ENCODE measurements around the gene LCN2. TPM values are rescaled to one million over a fixed set of nuclear protein-coding genes. Genes with fewer than 3 reads are reported as not detected.

LCN2 gene
- total and polyA plus RNA-seq, 9 of the 15 experiments (the other 6 are each of a cell fraction or from before 2014, with no cell fraction given), result 0.10 to 1.2 (median 0.44) TPM; not detected in 1

GRCh38 chr9:128185979-128186965 is 37.0 kb downstream of the LCN2 start:
- H4K20me1 ChIP-seq (replicated peaks; ENCODE audit: control insufficient read depth, insufficient read depth, low read length), result peaks cover 8% of the 10 kb centered on the region; the same call in 1 of the 2 replicates
- 57% methylated on average over 11 of the region's 11 CpGs for WGBS (ENCODE audit: insufficient coverage, low coverage, missing lambda C conversion rate)
- peaks cover 7% of the 10 kb centered on the region for H3K9me1 ChIP-seq (ENCODE audit: control insufficient read depth, insufficient read depth, low read length)
- intact Hi-C loops (cut with micrococcal nuclease) (no loop called here), in situ Hi-C loops (cut with MboI) (no loop called here)
- H3K9me3 ChIP-seq (replicated peaks; ENCODE audit: control insufficient read depth, insufficient read depth, low read depth, low read length), result no peaks in the 10 kb centered on the region
- ATAC-seq (peak; percentile 23), FAIRE-seq (peak; percentile 37), DNase-seq (ENCODE audit: extremely low read depth in 1 of 4, low spot score in 3 of 4) (peak; percentile 66 to 81 (median 74))
- ChIA-PET POLR2A (interaction anchor here (0.6 to 2.2 kb wide), 12 partner anchors 9 to 118 kb away, joined by 3 to 10 read pairs (median 4); no protein-coding TSS in a partner anchor), CTCF (ENCODE audit: low intra/inter-chr PET ratio) (no interaction called here)
- peak overlapping the region; percentile 20 to 59; a peak in 3 of 4 replicates for H3K9ac ChIP-seq (ENCODE audit: insufficient read depth in 1 of 2, low read depth in 2 of 2, low read length in 2 of 2)
- peak overlapping the region; percentile 27 for H3K4me2 ChIP-seq (ENCODE audit: insufficient read depth, low read length)
- H3K36me3 ChIP-seq (ENCODE audit: control insufficient read depth, insufficient read depth, low read length), result peaks cover 77% of the 10 kb centered on the region
- H3K4me3 ChIP-seq, result no peak overlapping the region
- H3K79me2 ChIP-seq (ENCODE audit: control insufficient read depth, insufficient read depth, low read length), result peaks cover 18% of the 10 kb centered on the region
- no peak overlapping the region for H2AFZ ChIP-seq (ENCODE audit: low read depth, low read length)
- peak overlapping the region; percentile 10; the same call in 1 of the 3 replicates for H3K27ac ChIP-seq (ENCODE audit: extremely low read depth, low read depth, low read length)
- no peaks in the 10 kb centered on the region for H3K27me3 ChIP-seq (ENCODE audit: control insufficient read depth in 2 of 2, insufficient read depth in 2 of 2, low read length in 2 of 2)
- BruUV-seq (replicated peaks), result no TSS peak
- peaks cover 19 to 23% of the 10 kb centered on the region in 2 experiments; a peak in 4 of 5 replicates for H3K4me1 ChIP-seq (replicated peaks in 1 of 2; ENCODE audit: control insufficient read depth in 2 of 2, insufficient read depth in 2 of 2, low read length in 2 of 2)
- TF ChIP-seq TCFL5 (CRISPR knock-in tag; conservative IDR thresholded peaks at IDR 0.05) (no peak), NFRKB (IDR thresholded peaks at IDR 0.05; ENCODE audit: low read depth) (no peak), HBP1 (CRISPR knock-in tag; IDR thresholded peaks at IDR 0.05) (peak; percentile 50; the same call in 1 of the 2 replicates), ZBTB7A (IDR thresholded peaks at IDR 0.05; ENCODE audit: borderline replicate concordance, control insufficient read depth, low read depth, low read length) (peak; percentile 44; the same call in 1 of the 2 replicates), KDM2B (CRISPR knock-in tag; IDR thresholded peaks at IDR 0.05) (no peak), POLR2AphosphoS5 (IDR thresholded peaks at IDR 0.05; ENCODE audit: control insufficient read depth, insufficient read depth, low read depth, low read length) (0 out of 2 replicates have a peak, but pooled peaks have one; percentile 32), MLX (CRISPR knock-in tag; conservative IDR thresholded peaks at IDR 0.05) (0 out of 4 replicates have a peak, but pooled peaks of 1 of the 2 experiments have one; percentile 43), STAG1 (CRISPR knock-in tag; IDR thresholded peaks at IDR 0.05; ENCODE audit: borderline replicate concordance) (no peak), JUND (IDR thresholded peaks at IDR 0.05; ENCODE audit: borderline replicate concordance, low read depth, low read length) (peak; percentile 56; the same call in 1 of the 2 replicates), JUND (tag; IDR thresholded peaks at IDR 0.05; ENCODE audit: borderline replicate concordance, low read depth, low read length) (peak; percentile 64; the same call in 1 of the 3 replicates)
- TF ChIP-seq, protein P1, sequence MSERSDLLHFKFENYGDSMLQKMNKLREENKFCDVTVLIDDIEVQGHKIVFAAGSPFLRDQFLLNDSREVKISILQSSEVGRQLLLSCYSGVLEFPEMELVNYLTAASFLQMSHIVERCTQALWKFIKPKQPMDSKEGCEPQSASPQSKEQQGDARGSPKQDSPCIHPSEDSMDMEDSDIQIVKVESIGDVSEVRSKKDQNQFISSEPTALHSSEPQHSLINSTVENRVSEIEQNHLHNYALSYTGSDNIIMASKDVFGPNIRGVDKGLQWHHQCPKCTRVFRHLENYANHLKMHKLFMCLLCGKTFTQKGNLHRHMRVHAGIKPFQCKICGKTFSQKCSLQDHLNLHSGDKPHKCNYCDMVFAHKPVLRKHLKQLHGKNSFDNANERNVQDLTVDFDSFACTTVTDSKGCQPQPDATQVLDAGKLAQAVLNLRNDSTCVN (CRISPR knock-in tag; IDR thresholded peaks at IDR 0.05), result peak; percentile 60; the same call in 1 of the 2 replicates
- TF ChIP-seq, protein P2, sequence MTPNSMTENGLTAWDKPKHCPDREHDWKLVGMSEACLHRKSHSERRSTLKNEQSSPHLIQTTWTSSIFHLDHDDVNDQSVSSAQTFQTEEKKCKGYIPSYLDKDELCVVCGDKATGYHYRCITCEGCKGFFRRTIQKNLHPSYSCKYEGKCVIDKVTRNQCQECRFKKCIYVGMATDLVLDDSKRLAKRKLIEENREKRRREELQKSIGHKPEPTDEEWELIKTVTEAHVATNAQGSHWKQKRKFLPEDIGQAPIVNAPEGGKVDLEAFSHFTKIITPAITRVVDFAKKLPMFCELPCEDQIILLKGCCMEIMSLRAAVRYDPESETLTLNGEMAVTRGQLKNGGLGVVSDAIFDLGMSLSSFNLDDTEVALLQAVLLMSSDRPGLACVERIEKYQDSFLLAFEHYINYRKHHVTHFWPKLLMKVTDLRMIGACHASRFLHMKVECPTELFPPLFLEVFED (CRISPR knock-in tag; conservative IDR thresholded peaks at IDR 0.05), result 0 out of 2 replicates have a peak, but pooled peaks have one; percentile 63
